ENCODE results near the gene RPLP2. TPM values are rescaled to one million over a fixed set of nuclear protein-coding genes. Genes with fewer than 3 reads are reported as not detected.

RPLP2 gene
- total and polyA plus RNA-seq, 8 donors: 761 to 1,687 (median 1,137) TPM

DNA sequence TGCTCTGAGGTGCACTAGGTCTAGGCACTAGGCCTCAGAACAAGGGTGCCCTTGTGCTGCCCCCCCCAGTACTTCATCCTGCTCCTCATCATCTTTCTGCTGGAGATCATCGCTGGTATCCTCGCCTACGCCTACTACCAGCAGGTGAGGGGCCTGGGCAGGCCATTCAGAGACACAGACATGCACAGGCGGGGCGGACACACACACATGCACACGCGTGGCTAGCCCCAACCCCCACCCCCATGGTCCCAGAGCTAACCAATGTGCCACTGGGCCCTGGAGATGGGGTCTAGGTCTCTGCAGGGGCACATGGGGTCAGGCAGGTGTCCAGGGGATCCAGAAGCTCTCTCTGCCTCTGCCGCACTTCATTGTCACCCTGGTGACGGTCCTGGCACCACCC lies 26.9 kb downstream of the RPLP2 start:
- ATAC-seq: no peak
- intact Hi-C loops (cut with DNase I): no loop called here
- Histone ChIP-seq H3K27me3 (no peaks in the 10 kb centered on the region), H3K9me3 (no peaks in the 10 kb centered on the region), H3K4me3 (no peak overlapping the region), H3K36me3 (peaks cover 0 to 45% (median 21%) of the 10 kb centered on the region in 3 donors), H3K4me1 (peaks cover 0 to 24% (median 22%) of the 10 kb centered on the region in 3 donors), H3K27ac (no peak overlapping the region)
- 79 to 85% methylated on average over 9 of the region's 9 CpGs for WGBS, 2 donors
- DNase-seq: peak in 1 of 6 donors; percentile 41
- TF ChIP-seq, protein P1, sequence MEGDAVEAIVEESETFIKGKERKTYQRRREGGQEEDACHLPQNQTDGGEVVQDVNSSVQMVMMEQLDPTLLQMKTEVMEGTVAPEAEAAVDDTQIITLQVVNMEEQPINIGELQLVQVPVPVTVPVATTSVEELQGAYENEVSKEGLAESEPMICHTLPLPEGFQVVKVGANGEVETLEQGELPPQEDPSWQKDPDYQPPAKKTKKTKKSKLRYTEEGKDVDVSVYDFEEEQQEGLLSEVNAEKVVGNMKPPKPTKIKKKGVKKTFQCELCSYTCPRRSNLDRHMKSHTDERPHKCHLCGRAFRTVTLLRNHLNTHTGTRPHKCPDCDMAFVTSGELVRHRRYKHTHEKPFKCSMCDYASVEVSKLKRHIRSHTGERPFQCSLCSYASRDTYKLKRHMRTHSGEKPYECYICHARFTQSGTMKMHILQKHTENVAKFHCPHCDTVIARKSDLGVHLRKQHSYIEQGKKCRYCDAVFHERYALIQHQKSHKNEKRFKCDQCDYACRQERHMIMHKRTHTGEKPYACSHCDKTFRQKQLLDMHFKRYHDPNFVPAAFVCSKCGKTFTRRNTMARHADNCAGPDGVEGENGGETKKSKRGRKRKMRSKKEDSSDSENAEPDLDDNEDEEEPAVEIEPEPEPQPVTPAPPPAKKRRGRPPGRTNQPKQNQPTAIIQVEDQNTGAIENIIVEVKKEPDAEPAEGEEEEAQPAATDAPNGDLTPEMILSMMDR (IDR thresholded peaks at IDR 0.05): no peak
- FAIRE-seq: no peak

GRCh38 chr11:837189-837989 lies 27.6 kb downstream of the RPLP2 start:
- H3K9me3 ChIP-seq: no peaks in the 10 kb centered on the region
- 83 to 86% methylated on average over 22 of the region's 22 CpGs for WGBS, 2 donors
- H3K4me3 ChIP-seq: no peak overlapping the region
- H3K4me1 ChIP-seq: peaks cover 0 to 22% (median 21%) of the 10 kb centered on the region in 3 donors
- TF ChIP-seq, protein P1 (IDR thresholded peaks at IDR 0.05): no peak
- intact Hi-C loops (cut with DNase I): no loop called here
- no peak overlapping the region for H3K27ac ChIP-seq
- no peaks in the 10 kb centered on the region for H3K27me3 ChIP-seq
- FAIRE-seq (no peak), ATAC-seq (no peak), DNase-seq (peak in 1 of 6 donors; percentile 62)
- H3K36me3 ChIP-seq: peaks cover 0 to 45% (median 21%) of the 10 kb centered on the region in 3 donors

GRCh38 chr11:837990-838307 lies 28.2 kb downstream of the RPLP2 start:
- intact Hi-C loops (cut with DNase I): no loop called here
- peaks cover 0 to 45% (median 21%) of the 10 kb centered on the region in 3 donors for H3K36me3 ChIP-seq
- TF ChIP-seq, protein P1 (IDR thresholded peaks at IDR 0.05): no peak
- DNase-seq (peak in 1 of 6 donors; percentile 45), FAIRE-seq (no peak), ATAC-seq (no peak)
- no peaks in the 10 kb centered on the region for H3K27me3 ChIP-seq
- H3K4me3 ChIP-seq: no peak overlapping the region
- no peaks in the 10 kb centered on the region for H3K9me3 ChIP-seq
- H3K27ac ChIP-seq: no peak overlapping the region
- peaks cover 0 to 22% (median 20%) of the 10 kb centered on the region in 3 donors for H3K4me1 ChIP-seq
- WGBS, 2 donors: 75 to 83% methylated on average over 8 of the region's 8 CpGs

- no peaks in the 10 kb centered on the region for H3K9me3 ChIP-seq
- TF ChIP-seq, protein P1 (IDR thresholded peaks at IDR 0.05): no peak
- peak in 2 of 6 donors; percentile 68 to 74 for DNase-seq
- WGBS, 2 donors: 42% methylated on average over 17 of the region's 17 CpGs
- H3K27ac ChIP-seq: no peak overlapping the region
- peaks cover 0 to 45% (median 21%) of the 10 kb centered on the region in 3 donors for H3K36me3 ChIP-seq
- no peaks in the 10 kb centered on the region for H3K27me3 ChIP-seq
- intact Hi-C loops (cut with DNase I): no loop called here
- ATAC-seq: no peak
- FAIRE-seq: no peak
- H3K4me3 ChIP-seq: no peak overlapping the region
- peaks cover 0 to 25% (median 21%) of the 10 kb centered on the region in 3 donors for H3K4me1 ChIP-seq
These were observed 28.9 kb downstream of the RPLP2 start for GRCh38 chr11:838441-839279.

Data from pancreas (tissue), 10 donors.